ENCODE data around the gene ZNF880.

DNA sequence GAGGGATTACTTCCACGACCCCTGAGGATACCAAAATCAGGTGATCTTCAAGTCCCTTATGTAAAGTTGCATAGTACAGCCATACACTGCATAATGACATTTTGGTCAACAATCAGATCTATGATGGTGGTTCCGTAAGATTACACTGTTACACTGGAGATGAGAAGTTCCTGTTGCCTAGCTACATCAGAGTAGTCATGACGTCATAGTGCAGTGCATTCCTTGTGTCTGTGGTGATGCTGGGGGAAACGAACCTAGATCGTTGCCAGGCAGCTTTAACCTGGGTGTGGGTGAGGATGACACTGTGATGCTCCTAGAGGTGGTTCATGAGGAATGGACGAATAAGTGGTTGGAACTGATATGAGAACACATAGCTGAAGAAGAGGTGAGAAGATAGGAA is 24.6 kb upstream of the ZNF880 start:
- no peak for TF ChIP-seq CTCF (conservative IDR thresholded peaks at IDR 0.05; ENCODE audit: low read depth, low read length)
- TF ChIP-seq ELK1 (IDR thresholded peaks at IDR 0.05; ENCODE audit: borderline replicate concordance, low read depth, low read length): no peak
- TF ChIP-seq RAD21 (IDR thresholded peaks at IDR 0.05; ENCODE audit: low read length): no peak
- TF ChIP-seq, protein P1, sequence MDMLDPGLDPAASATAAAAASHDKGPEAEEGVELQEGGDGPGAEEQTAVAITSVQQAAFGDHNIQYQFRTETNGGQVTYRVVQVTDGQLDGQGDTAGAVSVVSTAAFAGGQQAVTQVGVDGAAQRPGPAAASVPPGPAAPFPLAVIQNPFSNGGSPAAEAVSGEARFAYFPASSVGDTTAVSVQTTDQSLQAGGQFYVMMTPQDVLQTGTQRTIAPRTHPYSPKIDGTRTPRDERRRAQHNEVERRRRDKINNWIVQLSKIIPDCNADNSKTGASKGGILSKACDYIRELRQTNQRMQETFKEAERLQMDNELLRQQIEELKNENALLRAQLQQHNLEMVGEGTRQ (IDR thresholded peaks at IDR 0.05; ENCODE audit: low read depth, low read length): no peak
- no peak for TF ChIP-seq RFX5 (IDR thresholded peaks at IDR 0.05; ENCODE audit: low read depth, low read length)
- TF ChIP-seq POLR2A (IDR thresholded peaks at IDR 0.05; ENCODE audit: low read depth, low read length): no peak
- no peak for TF ChIP-seq RCOR1 (IDR thresholded peaks at IDR 0.05; ENCODE audit: insufficient replicate concordance, low read length)
- no peak for TF ChIP-seq MAFK (IDR thresholded peaks at IDR 0.05; ENCODE audit: low read depth, low read length)
- no peak for TF ChIP-seq FOS (IDR thresholded peaks at IDR 0.05; ENCODE audit: low read depth, low read length)

Measured in IMR-90 (cell line).